Limb (tissue), 2 donors: Measurements from ENCODE around the gene PDZD7.
"Not testable (repeated sequence)": the region's sequence is repeated elsewhere in the genome, so short reads cannot be mapped to it uniquely, and the experiment has no call there.

Experiments used
- DNase-seq, 2 donors: peaks; one replicate each; pipeline ENCODE4 v3.0.0-alpha.2; 2016; ENCODE audit errors: extremely low spot score in 2 of 2

PDZD7 gene

DNA sequence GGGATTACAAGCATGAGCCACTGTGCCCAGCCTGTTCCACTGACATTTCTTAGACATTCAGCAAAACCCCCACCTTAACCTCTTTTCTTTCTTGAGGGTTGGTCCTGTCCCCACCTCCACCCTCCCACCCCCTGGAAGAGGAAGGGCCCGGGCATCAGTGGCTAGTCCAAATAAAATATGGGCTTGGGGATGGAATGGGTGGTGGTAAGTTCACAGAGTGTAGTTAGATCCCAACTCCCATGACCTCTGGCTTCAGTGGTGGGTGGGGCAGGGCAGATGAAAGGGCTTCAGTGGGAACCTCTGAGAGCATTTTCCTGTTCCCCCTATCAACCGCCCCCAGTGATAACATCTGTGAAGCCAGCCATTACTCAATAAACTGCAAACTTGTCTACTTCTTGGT, 9.9 kb upstream of the PDZD7 start:
- no peak for DNase-seq

DNA sequence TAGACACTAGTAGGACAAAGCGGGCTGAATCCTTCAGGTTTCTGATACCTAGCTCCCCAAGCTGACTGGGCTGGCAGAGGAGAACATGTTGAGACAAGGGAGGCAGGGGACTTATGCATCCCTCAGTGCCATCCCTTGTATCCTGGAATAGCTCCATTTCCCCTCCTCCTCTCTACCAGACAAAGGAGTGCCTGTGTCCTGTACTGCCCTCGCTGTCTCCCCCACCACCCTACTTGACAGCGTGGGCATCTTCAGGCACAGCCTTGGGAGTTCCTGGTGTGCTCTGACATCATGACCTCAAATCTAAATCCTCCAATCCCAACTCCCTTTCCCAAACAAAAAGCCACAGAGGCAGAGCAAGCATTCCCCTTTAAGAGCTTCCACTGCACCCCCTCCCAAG, 9.1 kb upstream of the PDZD7 start:
- DNase-seq, result no peak

DNA sequence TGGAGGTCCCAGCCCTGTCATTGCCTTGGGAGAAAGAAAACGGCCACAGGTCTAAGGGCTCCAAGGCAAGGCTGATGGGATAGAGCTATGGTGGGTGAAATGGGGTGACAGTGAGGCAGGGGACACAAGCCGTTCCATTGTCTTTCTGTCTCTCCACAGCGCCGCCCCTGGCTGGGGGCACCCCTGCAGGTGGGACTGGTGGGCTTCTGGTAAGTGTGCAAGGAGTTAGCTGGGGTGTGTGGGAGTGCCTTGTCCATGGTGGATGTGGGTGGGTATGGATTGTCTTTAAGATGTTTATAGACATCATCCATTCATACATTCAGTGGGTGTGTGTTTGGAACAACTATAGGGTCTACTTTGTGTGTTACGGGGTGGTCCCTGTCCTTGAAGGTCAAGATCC, 7.6 kb upstream of the PDZD7 start:
- no peak for DNase-seq

DNA sequence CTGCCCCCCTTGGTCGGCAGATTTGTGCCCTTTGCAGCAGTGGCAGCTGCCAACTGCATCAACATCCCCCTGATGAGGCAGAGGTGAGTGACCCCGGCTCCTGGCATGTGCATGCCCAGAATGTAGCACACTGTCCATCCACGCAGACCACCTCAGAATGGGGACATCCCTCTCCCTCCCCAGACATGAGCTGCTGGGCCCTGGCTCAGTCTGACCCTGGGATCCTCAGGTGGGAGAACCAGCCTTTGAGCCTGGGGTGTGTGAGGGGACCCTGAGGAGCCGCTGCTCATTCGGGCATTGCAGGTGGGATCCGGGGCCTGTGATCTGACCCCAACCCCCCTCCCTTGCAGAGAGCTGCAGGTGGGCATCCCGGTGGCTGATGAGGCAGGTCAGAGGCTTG, 5.8 kb upstream of the PDZD7 start:
- DNase-seq, result no peak

DNA sequence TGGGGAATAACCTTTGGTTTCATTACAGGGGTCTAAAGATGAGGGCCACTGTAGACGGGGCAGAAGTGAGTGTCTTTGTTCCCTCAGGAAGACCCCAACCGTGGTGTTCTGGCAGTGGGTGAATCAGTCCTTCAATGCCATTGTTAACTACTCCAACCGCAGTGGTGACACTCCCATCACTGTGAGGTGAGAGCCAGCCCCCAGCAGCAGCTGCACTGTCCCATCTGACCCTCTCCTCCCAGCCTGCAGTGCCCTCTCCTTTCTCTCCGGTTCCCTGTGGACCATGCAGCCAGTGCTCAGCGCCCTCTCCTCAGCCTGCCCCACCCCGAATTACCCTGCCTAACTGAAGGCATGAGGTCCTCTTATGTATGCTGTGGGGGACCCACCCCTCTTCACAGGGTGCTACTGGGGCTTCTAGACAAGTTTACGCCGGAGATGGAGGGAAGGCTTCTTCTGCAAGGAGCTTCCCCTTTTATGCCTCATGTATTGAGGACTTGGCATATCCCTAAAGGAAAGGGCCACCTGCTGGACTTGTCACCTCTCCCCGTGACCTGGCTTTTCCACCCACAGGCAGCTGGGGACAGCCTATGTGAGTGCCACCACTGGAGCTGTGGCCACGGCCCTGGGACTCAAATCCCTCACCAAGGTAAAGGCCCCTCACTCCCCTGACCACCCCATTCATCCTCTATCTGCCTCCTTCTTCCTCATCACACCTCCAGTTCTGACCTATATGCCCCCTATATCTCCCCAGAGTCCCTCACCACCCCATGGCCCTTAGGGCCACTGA, 5.2 kb upstream of the PDZD7 start:
- DNase-seq, result no peak

DNA sequence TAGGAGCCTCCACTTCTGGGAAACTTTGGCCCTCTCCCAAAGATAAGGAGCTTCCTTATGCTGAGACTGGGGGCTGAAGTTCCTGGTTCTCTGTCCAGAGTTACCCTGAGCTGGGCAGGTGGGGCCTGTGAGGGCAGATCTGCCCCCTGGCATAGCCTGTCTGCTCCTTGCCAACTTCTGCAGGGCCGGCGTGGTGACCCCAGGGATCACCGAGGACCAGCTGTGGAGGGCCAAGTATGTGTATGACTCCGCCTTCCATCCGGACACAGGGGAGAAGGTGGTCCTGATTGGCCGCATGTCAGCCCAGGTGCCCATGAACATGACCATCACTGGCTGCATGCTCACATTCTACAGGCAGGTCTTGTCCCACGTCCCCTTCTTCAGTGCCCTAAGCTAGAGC, 4.4 kb upstream of the PDZD7 start:
- no peak for DNase-seq

DNA sequence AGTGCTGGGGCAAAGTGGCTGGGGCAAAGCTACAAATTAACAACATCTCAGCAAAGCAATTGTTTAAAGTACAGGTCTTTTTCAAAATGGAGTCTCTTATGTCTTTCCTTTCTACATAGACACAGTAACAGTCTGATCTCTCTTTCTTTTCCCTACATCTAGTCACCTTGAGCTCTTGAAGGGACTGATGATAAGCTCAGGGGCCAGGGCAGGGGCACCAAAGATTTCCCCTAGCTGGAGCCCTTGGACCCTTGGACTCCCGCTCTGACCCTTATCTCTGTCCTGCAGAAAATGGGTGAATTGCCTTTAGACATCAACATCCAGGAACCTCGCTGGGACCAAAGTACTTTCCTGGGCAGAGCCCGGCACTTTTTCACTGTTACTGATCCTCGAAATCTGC, 3.5 kb upstream of the PDZD7 start:
- not testable (repeated sequence) for DNase-seq

DNA sequence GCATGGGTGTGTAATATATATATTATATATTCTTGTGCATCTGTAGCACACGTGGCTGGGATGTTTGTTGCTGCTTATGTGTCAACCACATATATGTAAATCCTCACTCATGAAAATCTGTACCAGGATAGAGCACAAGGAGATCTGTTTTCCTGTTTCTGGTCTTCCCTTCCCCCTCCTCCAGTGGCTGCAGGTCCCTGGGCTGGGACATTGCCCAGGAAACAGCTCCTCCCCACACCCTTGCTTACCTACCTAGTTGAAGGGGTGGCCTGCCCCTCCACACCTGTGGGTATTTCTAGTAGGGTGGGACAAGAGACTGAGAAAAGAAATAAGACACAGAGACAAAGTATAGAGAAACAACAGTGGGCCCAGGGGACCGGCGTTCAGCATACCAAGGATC, 2.3 kb upstream of the PDZD7 start:
- no peak for DNase-seq

DNA sequence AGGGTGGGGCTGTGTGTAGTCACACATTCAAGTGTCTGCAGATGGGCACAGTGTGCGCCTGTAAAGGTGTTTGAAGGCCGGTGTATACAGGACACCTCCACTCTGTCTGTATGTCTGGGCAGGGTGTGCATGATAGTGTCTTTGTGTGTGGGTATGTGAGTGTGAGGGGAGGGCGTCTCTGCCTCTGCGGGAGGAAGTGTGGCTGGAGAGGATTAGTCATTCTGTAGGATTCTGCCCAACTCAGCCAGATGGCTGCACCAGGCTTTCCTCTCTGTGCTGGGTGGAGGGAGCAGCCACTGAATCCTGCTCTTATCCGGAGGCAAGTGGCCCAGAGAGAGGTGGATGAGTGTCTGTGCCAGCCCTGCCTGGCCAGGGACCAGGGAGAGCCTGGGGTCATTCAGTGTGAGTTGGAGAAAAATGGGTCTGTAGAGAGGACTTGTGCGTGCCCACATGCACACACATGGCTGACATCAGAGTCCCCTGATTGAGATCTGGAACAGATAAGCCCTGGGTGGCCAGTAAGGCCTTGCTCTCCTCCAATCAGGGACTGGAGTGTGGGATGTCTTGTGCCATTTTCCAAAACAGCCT, 1.8 kb upstream of the PDZD7 start:
- DNase-seq, result peak; percentile 59 to 66

DNA sequence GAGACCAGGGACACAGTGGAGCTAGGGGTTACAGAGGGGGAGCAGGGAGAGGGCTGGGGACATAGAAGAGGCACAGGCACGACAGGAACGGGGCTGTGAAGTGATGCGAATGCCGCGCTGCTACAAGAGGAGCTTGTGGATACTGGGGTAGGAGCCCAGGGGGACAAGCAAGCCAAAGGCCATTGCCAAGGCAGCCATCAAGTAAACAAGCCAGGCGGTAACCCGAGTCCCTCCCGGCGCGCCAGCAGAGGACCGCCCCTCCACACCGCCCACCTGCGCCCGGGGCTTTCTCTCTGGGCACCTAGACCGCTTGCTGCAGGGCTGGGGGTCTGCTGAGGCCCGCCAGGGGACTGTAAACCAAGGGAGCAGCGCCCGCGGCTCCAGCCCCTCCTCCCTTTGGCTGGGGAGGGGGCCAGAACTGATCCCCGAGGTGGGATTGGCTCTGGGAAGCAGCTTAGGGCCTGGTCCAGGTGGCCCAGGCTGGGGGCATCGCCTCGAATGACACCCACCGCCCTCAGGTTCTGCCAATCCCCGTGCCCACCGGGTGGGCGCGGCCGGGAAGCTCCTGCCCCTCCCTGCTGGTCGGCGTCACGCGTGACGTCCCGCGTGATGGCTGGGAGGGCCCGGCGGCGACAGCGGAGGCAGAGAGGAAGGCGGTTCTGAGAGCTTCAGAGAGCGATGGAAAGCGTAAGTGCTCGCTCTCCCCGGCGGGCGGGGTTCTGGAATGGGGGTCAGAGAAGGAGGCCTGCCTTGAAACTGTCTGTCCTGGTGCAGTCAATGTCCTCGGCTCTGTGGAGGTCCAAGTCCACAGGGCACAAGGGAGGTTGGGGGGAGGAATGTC, 1.1 kb upstream of the PDZD7 start:
- peak; percentile 70 to 86 for DNase-seq

DNA sequence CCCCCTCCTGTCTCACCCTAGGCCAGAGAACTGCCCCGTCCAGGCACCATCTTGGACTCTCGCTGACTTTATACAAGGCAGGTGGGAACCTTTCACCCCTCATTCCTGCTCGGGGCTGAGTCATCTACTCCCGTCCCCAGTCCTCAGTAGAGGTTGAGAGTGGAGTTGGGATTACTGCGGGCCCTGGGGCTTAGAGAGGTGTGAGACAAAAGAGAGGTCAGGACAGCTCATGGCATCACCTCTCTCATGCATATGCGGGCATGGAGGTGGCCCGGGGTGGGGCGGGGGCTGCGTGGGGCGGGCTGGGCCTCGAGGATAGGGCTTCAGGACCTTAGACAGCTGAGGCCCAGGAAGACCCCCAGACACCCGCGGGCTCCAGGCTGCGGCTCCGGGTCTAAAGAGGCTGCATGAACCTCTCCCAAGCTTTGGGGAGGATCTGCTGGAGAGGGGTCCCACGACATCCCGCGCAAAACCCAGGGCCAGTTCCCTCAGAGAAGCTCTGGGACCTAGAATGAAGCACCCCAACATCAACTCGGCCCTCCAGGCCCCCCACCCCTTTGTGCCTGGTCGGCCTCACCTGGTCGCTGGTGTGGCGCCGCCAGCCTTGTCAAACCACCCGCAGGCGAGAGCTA, 317 bp downstream of the PDZD7 start:
- DNase-seq, result no peak

DNA sequence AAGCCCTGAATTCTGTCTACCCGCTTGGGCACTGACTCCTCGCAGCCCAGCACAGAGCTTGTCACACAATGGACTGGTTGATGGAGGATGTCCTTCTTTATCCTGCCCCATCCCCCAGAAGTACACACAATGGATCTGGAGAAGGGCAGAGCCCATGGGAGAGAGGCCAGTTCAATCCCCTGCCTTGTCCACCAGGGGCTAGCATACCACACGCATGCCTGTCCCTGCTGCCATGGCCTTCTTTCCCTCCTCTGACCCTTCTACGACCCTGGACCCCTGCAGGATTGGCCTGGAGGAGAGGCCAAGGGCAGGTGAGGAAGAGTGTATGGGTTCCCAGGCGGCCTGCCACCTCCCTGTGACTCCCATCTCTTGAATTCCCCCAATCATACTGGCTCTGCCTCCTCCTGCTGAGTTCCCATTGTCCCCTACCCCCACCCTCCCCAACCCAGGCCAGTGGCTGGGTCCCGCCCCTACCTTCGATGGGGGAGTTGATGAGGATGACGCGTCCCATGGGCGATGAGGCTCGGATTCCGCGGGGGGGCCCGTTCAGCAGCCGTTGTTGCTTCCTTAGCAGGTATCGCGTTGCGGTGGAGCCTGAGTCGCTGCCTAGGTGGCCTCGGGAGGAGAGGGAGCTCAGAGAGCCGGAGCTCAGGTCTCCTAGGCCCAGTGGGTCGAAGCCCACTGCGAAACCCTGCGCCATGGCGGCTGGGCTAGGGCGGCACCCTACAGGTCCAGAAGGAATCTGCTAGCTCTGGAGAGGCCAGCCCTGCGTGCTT, 1.2 kb downstream of the PDZD7 start:
- DNase-seq, result no peak

DNA sequence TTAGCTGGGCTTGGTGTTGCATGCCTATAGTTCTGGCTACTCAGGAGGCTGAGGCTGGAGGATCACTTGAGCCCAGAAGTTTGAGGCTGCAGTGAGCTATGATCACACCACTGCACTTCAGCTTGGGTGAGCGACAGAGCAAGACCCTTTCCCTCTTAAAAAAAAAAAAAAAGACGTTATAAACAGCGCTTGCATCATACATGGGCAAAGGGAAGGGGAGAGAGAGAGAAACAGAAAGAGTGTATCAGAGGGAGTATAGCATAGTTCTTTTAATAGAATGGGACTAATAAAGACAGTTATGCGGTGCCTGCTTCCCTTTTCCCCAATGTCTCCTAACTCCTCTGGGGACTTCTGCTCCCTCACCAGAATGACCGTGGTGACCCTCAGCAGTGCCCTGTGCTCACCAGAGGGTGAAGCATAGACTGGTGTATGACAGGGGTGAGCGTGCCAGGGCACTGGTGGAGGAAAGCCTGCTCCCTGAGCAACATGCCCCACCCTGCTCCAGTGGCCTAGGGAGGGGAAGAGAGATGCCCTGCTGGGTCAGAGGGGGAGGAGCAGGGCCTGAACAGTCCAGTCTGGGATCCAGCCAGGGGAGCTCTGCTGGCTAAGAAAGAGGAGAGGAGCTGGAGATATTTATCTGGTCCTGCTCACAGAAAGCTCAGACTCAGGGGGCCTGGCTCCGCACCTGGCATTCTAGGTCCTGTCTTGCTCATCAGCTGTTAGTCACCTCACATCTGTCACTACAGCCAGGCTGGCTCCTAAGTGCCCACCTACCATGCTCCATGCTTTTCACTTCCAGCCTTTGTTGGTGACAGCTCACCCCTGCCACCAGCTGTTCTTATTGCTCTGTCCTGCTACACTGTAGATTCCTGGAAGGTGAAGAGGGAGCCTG, 2.2 kb downstream of the PDZD7 start:
- no peak for DNase-seq

DNA sequence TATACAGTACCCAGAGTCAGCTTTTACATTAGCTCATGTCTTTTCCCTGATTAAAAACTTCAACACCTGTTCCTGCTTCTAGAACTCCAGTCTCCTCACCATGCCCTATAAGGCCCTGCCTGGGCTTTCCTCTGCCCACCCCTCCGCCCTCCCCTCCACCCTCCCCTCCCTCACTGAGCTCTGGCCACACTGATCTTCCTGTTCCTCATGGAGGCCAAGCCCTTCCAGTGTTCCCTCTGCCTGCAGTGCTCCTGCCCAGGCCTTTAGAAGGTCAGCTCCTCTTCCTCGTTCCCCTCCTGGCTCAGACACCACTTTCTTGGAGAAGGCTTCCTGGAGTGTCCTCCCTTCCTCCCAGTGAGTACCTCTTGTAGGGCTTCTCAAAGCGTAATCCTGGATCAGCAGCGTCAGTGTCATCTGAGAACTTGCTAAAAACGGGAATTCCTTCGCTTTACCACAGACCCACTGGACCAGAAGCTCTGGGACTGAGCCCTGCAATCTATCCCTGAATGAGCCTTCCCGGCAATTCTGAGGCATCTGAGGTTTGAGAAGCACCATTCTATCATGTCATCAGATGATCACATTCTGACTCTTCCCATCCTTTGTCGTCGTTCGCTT, 3.7 kb downstream of the PDZD7 start:
- no peak for DNase-seq

DNA sequence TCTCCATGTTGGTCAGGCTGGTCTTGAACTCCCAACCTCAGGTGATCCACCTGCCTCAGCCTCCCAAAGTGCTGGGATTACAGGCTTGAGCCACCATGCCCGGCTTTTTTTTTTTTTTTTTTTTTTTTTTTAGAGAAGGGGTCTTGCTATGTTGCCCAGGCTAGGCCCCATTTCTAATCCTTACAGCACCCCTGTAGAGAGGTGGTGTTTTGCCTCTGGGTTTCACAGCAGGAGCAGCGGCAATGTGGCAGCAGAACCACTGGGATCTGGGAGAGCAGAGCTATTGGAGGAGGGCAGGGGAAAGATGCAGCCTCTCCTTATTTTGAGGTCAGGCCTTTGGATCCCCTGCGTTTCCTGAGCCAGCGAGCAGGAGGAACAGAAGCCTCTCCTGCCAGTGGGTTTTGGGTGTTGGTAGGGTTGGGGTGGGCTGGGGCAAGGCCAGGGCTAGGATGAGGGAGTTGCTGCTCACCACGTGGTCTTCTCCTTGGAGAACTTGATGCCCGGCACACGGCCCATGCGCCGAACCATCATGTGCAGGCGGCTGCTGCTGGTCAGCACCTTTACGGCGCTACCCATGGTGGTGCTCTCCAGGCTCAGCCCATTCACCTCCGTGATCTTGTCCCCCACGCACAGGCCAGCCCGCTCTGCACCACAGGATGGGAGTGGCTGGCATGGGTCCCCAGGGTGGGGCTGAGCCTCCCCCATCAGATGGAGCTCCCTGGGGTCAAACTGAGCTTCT, 7.8 kb downstream of the PDZD7 start:
- no peak for DNase-seq

DNA sequence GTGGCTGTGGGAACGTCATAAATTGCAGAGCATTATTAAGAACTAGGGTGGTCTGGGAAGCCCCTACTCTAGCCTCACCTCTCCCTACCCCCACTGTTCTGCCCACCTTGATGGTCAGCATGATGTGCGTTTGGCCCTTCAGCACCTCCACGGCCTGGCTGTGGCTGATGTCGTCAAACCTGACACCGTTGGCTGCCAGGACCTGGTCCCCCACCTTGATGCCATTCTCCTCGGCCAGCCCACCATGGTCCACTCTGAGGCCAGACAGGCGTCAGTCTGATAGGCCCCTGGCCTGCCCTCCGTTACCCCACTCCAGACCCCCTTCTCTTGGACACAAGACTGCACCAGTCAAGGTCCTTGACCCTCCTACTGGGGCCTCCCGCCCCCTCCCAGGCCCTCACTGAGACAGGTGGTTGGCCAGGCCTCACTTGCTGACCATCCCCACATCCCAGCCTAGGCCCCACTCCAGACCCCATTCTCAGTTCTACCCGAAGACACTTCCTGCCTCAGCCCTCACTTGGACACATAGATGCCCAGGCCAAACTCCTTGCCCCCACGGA, 9.2 kb downstream of the PDZD7 start:
- no peak for DNase-seq

DNA sequence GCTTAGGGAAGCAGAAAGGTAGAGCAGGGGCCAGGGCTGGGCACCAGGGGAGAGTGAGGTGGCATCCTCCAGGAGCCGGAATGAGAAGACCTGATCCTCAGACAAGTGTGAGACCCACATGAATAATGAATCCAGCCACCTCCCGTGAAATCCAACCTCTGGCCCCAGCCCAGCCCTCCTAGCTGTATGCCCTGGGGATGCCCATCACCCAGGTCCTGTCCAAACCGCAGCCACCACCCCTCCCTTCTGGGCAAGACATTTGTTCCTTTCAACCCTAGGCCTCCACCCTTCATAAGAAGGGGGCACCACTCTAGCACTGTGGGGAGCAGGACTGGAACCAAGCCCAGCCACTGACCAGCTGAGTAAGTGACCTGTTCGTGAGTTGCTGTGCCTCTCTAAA, 9.7 kb downstream of the PDZD7 start:
- DNase-seq, result no peak

DNA sequence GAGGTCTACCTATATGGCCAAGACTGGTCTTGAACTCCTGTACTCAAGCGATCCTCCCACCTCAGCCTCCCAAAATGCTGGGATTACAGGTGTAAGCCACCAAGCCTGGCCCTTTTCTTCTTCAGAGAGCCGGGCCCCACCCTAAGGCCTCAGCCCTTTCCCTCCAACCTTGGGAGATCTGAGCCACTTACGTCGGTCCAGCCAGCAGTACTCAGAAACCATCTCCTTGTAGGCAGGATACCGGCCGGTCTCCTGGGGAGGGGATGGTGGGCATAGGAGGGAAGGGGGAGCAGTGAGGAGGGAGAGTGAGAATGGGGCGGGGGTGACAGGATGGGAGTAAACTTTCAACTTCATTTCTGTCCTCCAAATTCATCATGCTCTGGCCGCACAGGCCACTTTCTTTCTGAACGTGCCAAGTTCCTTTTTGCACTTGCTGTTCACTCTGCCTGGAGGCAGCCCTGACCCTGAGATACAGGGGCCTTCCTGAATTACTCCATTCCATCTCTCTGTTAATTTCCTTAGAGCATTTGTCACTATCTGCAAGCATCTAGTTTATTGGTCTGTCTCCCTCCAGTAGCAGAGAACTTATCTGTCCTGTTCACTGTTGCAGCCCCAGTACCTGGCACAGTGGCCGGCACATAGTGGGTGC, 10.4 kb downstream of the PDZD7 start:
- no peak for DNase-seq

DNA sequence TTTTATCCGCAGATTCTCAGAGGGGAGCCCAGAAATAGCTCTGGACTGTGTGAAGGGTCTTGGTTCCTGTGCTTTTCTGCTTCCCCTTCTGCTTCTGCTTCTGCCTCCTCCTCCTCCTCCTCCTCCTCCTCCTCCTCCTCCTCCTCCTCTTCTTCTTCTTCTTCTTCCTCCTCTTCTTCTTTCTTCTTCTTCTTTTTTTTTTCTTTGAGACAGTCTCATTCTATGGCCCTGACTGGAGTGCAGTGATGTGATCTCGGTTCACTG, 11.6 kb downstream of the PDZD7 start:
- DNase-seq, result no peak
